HFFc6 (cell line): ENCODE data around the gene ADI1. TPM values are rescaled to one million over a fixed set of nuclear protein-coding genes. Genes with fewer than 3 reads are reported as not detected.

Experiments used
- DNase-seq: peaks from one replicate; pipeline ENCODE4 v3.0.0-alpha.2; 2018
- H3K27ac Mint-ChIP-seq: 2 replicates; pipeline ENCODE4 v1.8.0; 2020; ENCODE audit warnings: mild to moderate bottlenecking, mixed read lengths
- H3K27me3 Mint-ChIP-seq: 2 replicates; pipeline ENCODE4 v1.8.0; 2021; ENCODE audit warnings: mild to moderate bottlenecking, moderate library complexity, mixed read lengths; ENCODE audit not compliant: insufficient read depth
- H3K36me3 Mint-ChIP-seq: 2 replicates; pipeline ENCODE4 v1.8.0; 2021; ENCODE audit warnings: low read depth, mixed read lengths
- H3K4me1 Mint-ChIP-seq: 2 replicates; pipeline ENCODE4 v1.8.0; 2020; ENCODE audit warnings: low read depth, mixed read lengths
- H3K4me3 Mint-ChIP-seq: 2 replicates; pipeline ENCODE4 v1.8.0; 2020; ENCODE audit warnings: mild to moderate bottlenecking, moderate library complexity, mixed read lengths
- H3K9me3 Mint-ChIP-seq: 2 replicates; pipeline ENCODE4 v1.8.0; 2020; ENCODE audit warnings: mild to moderate bottlenecking, mixed read lengths
- total RNA-seq, 6 experiments: library from RNA; stranded (reverse); fragmentation: NEBNext Ultra II Directional; extraction: Animal tissue kit (Norgen Biotek cat#: 25700); gene quantifications; 2 replicates in 1 of 6; 3 replicates in 5 of 6; pipeline ENCODE4 v1.2.3, GENCODE V29; 2021
- TF ChIP-seq, protein P1 (sequence below): fragments of 200-600 bp; sonication (generic); IDR thresholded peaks from 2 replicates; pipeline ENCODE4 v1.5.0; 2021; ENCODE audit warnings: antibody characterized with exemption, mild to moderate bottlenecking

ADI1 gene
- total RNA-seq, 6 experiments from 2014 or later, result 66.6 to 94.2 (median 75.5) TPM

GRCh38 chr2:3526871-3527270, 7.5 kb upstream of the ADI1 start:
- no peaks in the 10 kb centered on the region for H3K9me3 Mint-ChIP-seq
- H3K36me3 Mint-ChIP-seq, result no peaks in the 10 kb centered on the region
- H3K4me1 Mint-ChIP-seq, result peaks cover 23% of the 10 kb centered on the region
- DNase-seq, result no peak
- TF ChIP-seq, protein P1, sequence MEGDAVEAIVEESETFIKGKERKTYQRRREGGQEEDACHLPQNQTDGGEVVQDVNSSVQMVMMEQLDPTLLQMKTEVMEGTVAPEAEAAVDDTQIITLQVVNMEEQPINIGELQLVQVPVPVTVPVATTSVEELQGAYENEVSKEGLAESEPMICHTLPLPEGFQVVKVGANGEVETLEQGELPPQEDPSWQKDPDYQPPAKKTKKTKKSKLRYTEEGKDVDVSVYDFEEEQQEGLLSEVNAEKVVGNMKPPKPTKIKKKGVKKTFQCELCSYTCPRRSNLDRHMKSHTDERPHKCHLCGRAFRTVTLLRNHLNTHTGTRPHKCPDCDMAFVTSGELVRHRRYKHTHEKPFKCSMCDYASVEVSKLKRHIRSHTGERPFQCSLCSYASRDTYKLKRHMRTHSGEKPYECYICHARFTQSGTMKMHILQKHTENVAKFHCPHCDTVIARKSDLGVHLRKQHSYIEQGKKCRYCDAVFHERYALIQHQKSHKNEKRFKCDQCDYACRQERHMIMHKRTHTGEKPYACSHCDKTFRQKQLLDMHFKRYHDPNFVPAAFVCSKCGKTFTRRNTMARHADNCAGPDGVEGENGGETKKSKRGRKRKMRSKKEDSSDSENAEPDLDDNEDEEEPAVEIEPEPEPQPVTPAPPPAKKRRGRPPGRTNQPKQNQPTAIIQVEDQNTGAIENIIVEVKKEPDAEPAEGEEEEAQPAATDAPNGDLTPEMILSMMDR, result no peak
- no peak overlapping the region for H3K4me3 Mint-ChIP-seq
- H3K27me3 Mint-ChIP-seq, result peaks cover under 1% of the 10 kb centered on the region
- no peak overlapping the region for H3K27ac Mint-ChIP-seq

DNA sequence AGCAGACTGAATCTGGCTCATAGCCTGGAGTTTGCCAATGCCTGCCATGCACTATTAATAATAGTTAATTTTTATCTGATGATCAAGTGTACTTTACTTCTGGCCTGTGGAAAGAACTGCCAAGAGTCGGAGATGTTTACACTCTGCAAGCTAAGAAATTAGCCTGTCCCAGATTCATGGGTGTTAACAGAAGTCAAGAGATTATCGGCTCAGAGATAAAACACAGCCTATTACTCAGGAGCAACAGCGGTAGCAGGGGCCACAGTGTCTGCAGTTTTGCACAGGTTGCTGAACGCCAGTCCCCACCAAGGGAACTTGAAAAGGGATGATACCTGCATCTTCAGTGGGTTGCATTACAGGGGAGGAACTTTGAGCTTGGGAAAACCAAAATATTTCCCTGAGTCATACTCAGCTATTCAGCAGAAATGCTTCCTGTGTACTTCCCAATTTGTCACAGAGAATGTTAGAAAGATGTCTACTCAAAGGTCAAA, 4.3 kb upstream of the ADI1 start:
- H3K36me3 Mint-ChIP-seq, result no peaks in the 10 kb centered on the region
- no peaks in the 10 kb centered on the region for H3K9me3 Mint-ChIP-seq
- peak; percentile 29 for DNase-seq
- H3K4me1 Mint-ChIP-seq, result peaks cover 46% of the 10 kb centered on the region
- peak overlapping the region; percentile 44 for H3K4me3 Mint-ChIP-seq
- peaks cover 1% of the 10 kb centered on the region for H3K27me3 Mint-ChIP-seq
- TF ChIP-seq, protein P1, result no peak
- H3K27ac Mint-ChIP-seq, result peak overlapping the region; percentile 79

GRCh38 chr2:3522961-3523421, 3.7 kb upstream of the ADI1 start:
- peak overlapping the region; percentile 79 for H3K27ac Mint-ChIP-seq
- no peaks in the 10 kb centered on the region for H3K36me3 Mint-ChIP-seq
- no peak for DNase-seq
- peaks cover 48% of the 10 kb centered on the region for H3K4me1 Mint-ChIP-seq
- H3K27me3 Mint-ChIP-seq, result peaks cover 1% of the 10 kb centered on the region
- TF ChIP-seq, protein P1, result no peak
- no peak overlapping the region for H3K4me3 Mint-ChIP-seq
- H3K9me3 Mint-ChIP-seq, result no peaks in the 10 kb centered on the region

DNA sequence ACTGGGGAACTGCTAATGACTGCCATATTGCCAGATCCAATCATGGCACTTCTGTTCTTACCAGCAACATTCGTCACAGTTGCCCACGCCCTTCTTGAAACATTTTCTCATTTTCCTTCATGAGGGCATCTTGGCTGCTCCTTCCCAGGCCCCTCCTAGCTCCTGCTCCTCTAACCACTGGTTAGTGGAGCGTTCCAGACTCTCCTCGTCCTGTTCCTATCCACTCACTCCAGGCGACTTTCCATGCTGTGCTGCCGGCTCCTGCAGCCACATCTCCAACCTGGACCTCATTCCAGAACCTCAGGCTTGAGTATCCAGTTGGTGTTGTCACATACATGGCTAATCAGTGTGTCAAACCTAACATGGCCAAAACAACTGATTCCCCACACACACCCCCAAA, 1.3 kb upstream of the ADI1 start:
- Mint-ChIP-seq H3K27me3 (peaks cover 1% of the 10 kb centered on the region), H3K4me1 (peaks cover 56% of the 10 kb centered on the region), H3K27ac (no peak overlapping the region)

DNA sequence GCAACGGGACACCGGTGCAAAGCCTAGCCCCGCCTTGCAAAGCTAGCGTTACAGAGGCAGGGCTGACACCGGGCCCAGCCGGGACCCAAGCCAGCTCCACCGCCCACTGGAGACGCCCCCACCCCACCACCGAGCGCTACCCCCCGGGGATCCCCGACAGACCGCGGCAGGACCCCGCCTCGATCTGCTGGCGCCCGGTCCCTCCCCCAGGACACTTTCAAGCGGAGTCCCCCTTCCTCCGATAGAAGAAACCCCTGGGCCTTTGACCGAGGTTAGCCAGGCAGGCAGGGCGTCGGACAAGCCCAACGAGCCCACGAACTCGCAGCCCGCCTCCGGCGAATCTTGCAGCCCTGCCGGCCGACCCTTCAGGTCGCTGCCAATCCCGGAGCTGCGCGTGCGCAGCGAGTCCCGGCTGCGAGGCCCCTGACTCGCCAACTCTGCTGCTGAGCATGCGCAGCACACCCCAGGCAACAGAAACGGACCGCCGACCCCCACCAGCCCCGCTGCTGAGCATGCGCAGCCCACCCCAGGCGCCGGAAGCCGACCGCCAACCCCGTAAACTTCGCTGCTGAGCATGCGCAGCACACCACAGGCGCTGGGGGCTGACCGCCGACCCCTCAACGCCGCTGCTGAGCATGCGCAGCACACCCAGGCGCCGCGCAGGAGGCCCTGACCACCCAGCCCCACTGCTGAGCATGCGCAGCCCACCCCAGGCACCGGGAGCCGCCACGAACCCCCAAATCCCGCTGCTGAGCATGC, 656 bp downstream of the ADI1 start:
- peaks cover 33% of the 10 kb centered on the region for H3K36me3 Mint-ChIP-seq
- peaks cover 8% of the 10 kb centered on the region; the same call in 1 of the 2 replicates for H3K9me3 Mint-ChIP-seq
- peak; percentile 96 for DNase-seq
- peaks cover 1% of the 10 kb centered on the region for H3K27me3 Mint-ChIP-seq
- H3K4me1 Mint-ChIP-seq, result peaks cover 43% of the 10 kb centered on the region
- H3K4me3 Mint-ChIP-seq, result peak overlapping the region; percentile 88
- TF ChIP-seq, protein P1, result no peak
- peak overlapping the region; percentile 77 for H3K27ac Mint-ChIP-seq

More for the DNA sequence above, 1.3 kb upstream of the ADI1 start:
- Mint-ChIP-seq H3K9me3 (peaks cover 4% of the 10 kb centered on the region; the same call in 1 of the 2 replicates), H3K4me3 (peak overlapping the region; percentile 88), H3K36me3 (peaks cover 18% of the 10 kb centered on the region)
- no peak for DNase-seq
- TF ChIP-seq, protein P1, result no peak
